ENCODE measurements around the gene EPHA5. TPM values are rescaled to one million over a fixed set of nuclear protein-coding genes. Genes with fewer than 3 reads are reported as not detected.

Gene EPHA5
- total RNA-seq, 1 donor from 2014 or later = 1.2 TPM

DNA sequence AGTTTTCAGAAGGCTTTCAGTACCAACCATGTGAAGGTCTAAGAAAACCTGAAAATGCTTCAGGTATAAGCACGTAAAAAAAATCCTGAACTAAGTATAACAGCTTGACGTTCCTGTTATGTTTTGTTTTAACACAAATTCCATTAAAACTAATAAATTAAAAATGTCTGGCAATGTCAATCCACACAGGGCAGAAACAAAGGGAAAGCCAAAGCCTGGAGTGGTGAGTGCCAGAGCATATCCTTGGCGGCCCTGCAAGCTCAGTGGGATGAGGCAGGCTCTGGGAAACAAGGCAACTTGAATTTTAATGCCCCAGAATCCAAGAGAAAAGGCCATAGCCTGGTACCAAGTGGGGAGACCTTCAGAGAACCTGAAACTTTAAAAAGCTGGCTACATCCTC is 78.2 kb downstream of the EPHA5 start:
- Mint-ChIP-seq H3K4me1 (ENCODE audit: low read depth, unreplicated experiment) (peaks cover 2% of the 10 kb centered on the region), H3K36me3 (ENCODE audit: low read depth, unreplicated experiment) (no peaks in the 10 kb centered on the region), H3K4me3 (ENCODE audit: unreplicated experiment) (no peak overlapping the region), H3K27me3 (ENCODE audit: low read depth, unreplicated experiment) (no peaks in the 10 kb centered on the region), H3K9me3 (ENCODE audit: unreplicated experiment) (no peaks in the 10 kb centered on the region), H3K27ac (ENCODE audit: unreplicated experiment) (no peak overlapping the region)
- no peak overlapping the region for H3K27ac ChIP-seq (ENCODE audit: low read depth, low read length)
- FAIRE-seq (no peak), DNase-seq (ENCODE audit: low read depth) (no peak)
- TF ChIP-seq EZH2 (IDR thresholded peaks at IDR 0.05; ENCODE audit: insufficient read depth, low read length) = no peak
- TF ChIP-seq, protein P1, sequence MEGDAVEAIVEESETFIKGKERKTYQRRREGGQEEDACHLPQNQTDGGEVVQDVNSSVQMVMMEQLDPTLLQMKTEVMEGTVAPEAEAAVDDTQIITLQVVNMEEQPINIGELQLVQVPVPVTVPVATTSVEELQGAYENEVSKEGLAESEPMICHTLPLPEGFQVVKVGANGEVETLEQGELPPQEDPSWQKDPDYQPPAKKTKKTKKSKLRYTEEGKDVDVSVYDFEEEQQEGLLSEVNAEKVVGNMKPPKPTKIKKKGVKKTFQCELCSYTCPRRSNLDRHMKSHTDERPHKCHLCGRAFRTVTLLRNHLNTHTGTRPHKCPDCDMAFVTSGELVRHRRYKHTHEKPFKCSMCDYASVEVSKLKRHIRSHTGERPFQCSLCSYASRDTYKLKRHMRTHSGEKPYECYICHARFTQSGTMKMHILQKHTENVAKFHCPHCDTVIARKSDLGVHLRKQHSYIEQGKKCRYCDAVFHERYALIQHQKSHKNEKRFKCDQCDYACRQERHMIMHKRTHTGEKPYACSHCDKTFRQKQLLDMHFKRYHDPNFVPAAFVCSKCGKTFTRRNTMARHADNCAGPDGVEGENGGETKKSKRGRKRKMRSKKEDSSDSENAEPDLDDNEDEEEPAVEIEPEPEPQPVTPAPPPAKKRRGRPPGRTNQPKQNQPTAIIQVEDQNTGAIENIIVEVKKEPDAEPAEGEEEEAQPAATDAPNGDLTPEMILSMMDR (IDR thresholded peaks at IDR 0.05; ENCODE audit: insufficient read depth, low read depth, low read length) = no peak
- H3K36me3 ChIP-seq (ENCODE audit: insufficient read depth, low read length) = no peaks in the 10 kb centered on the region
- H3K79me2 ChIP-seq (ENCODE audit: insufficient read depth, low read length) = peaks cover 32% of the 10 kb centered on the region
- H3K4me2 ChIP-seq (ENCODE audit: low read length) = no peak overlapping the region
- no peak overlapping the region for H3K4me3 ChIP-seq (ENCODE audit: insufficient read depth, low read depth, low read length)
- H3K9ac ChIP-seq (ENCODE audit: low read length) = no peak overlapping the region
- no peak overlapping the region for H2AFZ ChIP-seq (ENCODE audit: low read depth, low read length)
- H3K27me3 ChIP-seq (ENCODE audit: insufficient read depth, low read length) = no peaks in the 10 kb centered on the region
- H3K9me3 ChIP-seq (ENCODE audit: insufficient read depth, low read depth, low read length) = no peaks in the 10 kb centered on the region
- H3K4me1 ChIP-seq (ENCODE audit: insufficient read depth, low read length) = no peaks in the 10 kb centered on the region
- no peaks in the 10 kb centered on the region for H4K20me1 ChIP-seq (ENCODE audit: insufficient read depth, low read length)

DNA sequence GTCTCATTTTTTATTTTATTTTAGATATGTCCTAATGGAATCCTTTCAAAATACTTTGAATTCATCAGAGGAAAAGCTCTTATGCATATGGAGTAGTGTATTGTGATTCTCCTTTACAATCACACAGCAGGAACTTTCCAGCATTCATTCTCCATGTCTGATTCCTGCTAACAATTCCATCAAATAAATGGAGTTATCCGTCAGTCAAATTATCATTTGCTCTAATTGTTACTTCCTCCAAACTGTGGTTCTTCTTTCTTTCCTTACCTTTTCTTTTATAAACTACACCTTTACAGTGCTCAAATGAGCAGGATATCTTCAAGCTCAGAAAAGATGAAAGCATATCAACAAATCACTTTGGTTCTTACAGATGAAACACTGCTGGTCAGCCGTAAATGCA is 80.4 kb downstream of the EPHA5 start:
- H3K79me2 ChIP-seq (ENCODE audit: insufficient read depth, low read length) = peaks cover 15% of the 10 kb centered on the region
- H3K9ac ChIP-seq (ENCODE audit: low read length) = no peak overlapping the region
- H3K4me1 ChIP-seq (ENCODE audit: insufficient read depth, low read length) = no peaks in the 10 kb centered on the region
- H2AFZ ChIP-seq (ENCODE audit: low read depth, low read length) = no peak overlapping the region
- Mint-ChIP-seq H3K9me3 (ENCODE audit: unreplicated experiment) (no peaks in the 10 kb centered on the region), H3K36me3 (ENCODE audit: low read depth, unreplicated experiment) (no peaks in the 10 kb centered on the region), H3K27me3 (ENCODE audit: low read depth, unreplicated experiment) (no peaks in the 10 kb centered on the region), H3K27ac (ENCODE audit: unreplicated experiment) (no peak overlapping the region), H3K4me1 (ENCODE audit: low read depth, unreplicated experiment) (peaks cover 2% of the 10 kb centered on the region), H3K4me3 (ENCODE audit: unreplicated experiment) (no peak overlapping the region)
- no peaks in the 10 kb centered on the region for H3K9me3 ChIP-seq (ENCODE audit: insufficient read depth, low read depth, low read length)
- H4K20me1 ChIP-seq (ENCODE audit: insufficient read depth, low read length) = no peaks in the 10 kb centered on the region
- DNase-seq (ENCODE audit: low read depth) (no peak), FAIRE-seq (no peak)
- H3K27ac ChIP-seq (ENCODE audit: low read depth, low read length) = no peak overlapping the region
- H3K27me3 ChIP-seq (ENCODE audit: insufficient read depth, low read length) = no peaks in the 10 kb centered on the region
- no peak overlapping the region for H3K4me2 ChIP-seq (ENCODE audit: low read length)
- no peaks in the 10 kb centered on the region for H3K36me3 ChIP-seq (ENCODE audit: insufficient read depth, low read length)
- no peak for TF ChIP-seq EZH2 (IDR thresholded peaks at IDR 0.05; ENCODE audit: insufficient read depth, low read length)
- TF ChIP-seq, protein P1 (IDR thresholded peaks at IDR 0.05; ENCODE audit: insufficient read depth, low read depth, low read length) = no peak
- no peak overlapping the region for H3K4me3 ChIP-seq (ENCODE audit: insufficient read depth, low read depth, low read length)

DNA sequence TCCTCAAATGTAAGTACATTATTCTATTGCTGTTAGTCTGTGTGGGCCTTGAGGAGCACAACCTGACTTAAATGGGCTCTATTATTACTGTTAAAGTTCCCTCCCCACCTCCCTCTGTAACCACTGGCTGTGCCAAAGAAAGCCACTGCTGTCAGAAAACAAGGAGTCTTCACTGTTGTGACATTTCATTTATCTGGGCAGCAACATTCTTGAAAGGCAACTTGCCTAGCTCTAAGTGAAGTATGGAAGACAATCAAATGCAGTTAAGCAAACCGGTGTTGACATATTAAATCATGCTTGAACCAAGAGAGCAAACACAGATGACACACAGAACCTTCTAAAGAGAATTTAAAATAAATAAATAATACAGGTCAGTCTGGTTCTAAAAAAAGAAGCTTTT is 81.0 kb downstream of the EPHA5 start:
- no peak overlapping the region for H3K27ac Mint-ChIP-seq (ENCODE audit: unreplicated experiment)
- no peak overlapping the region for H3K4me3 ChIP-seq (ENCODE audit: insufficient read depth, low read depth, low read length)

More for the DNA sequence above, 81.0 kb downstream of the EPHA5 start:
- Mint-ChIP-seq H3K4me3 (ENCODE audit: unreplicated experiment) (no peak overlapping the region), H3K9me3 (ENCODE audit: unreplicated experiment) (no peaks in the 10 kb centered on the region), H3K4me1 (ENCODE audit: low read depth, unreplicated experiment) (peaks cover 2% of the 10 kb centered on the region), H3K36me3 (ENCODE audit: low read depth, unreplicated experiment) (no peaks in the 10 kb centered on the region), H3K27me3 (ENCODE audit: low read depth, unreplicated experiment) (no peaks in the 10 kb centered on the region)
- no peak overlapping the region for H3K27ac ChIP-seq (ENCODE audit: low read depth, low read length)
- peaks cover 13% of the 10 kb centered on the region for H3K79me2 ChIP-seq (ENCODE audit: insufficient read depth, low read length)
- no peaks in the 10 kb centered on the region for H3K36me3 ChIP-seq (ENCODE audit: insufficient read depth, low read length)
- no peak overlapping the region for H3K4me2 ChIP-seq (ENCODE audit: low read length)
- no peaks in the 10 kb centered on the region for H3K9me3 ChIP-seq (ENCODE audit: insufficient read depth, low read depth, low read length)
- no peak for DNase-seq (ENCODE audit: low read depth)
- no peak for FAIRE-seq
- H3K27me3 ChIP-seq (ENCODE audit: insufficient read depth, low read length) = no peaks in the 10 kb centered on the region
- H2AFZ ChIP-seq (ENCODE audit: low read depth, low read length) = no peak overlapping the region
- no peak overlapping the region for H3K9ac ChIP-seq (ENCODE audit: low read length)
- no peaks in the 10 kb centered on the region for H3K4me1 ChIP-seq (ENCODE audit: insufficient read depth, low read length)
- H4K20me1 ChIP-seq (ENCODE audit: insufficient read depth, low read length) = no peaks in the 10 kb centered on the region
- TF ChIP-seq, protein P1 (IDR thresholded peaks at IDR 0.05; ENCODE audit: insufficient read depth, low read depth, low read length) = no peak
- no peak for TF ChIP-seq EZH2 (IDR thresholded peaks at IDR 0.05; ENCODE audit: insufficient read depth, low read length)

Data from astrocyte (in vitro differentiated cells and primary cell).